PC-3 (cell line): ENCODE data around the gene MLANA. TPM values are rescaled to one million over a fixed set of nuclear protein-coding genes. Genes with fewer than 3 reads are reported as not detected.

Experiments
- ATAC-seq: fragments of 200-7000 bp; cut with Tn5 transposase; 2 replicates; pipeline ENCODE4 v1.9.1; 2020; ENCODE audit warnings: mild to moderate bottlenecking, moderate library complexity
- BruUV-seq: library from RNA; stranded (reverse); fragments of 400-500 nt; replicated peaks from 2 replicates; lab custom pipeline; 2021; lab: Mats Ljungman, UMichigan
- CTCF ChIA-PET: fragments of 300-600 bp; sonication (Branson Sonifier 250); formaldehyde crosslinking; loops from one replicate; lab custom pipeline; 2022; ENCODE audit warnings: antibody characterized with exemption; lab: Charles Lee
- POLR2A ChIA-PET: fragments of 300-600 bp; sonication (Branson Sonifier 250); formaldehyde crosslinking; loops from one replicate; lab custom pipeline; 2022; ENCODE audit warnings: antibody characterized with exemption; ENCODE audit not compliant: unreplicated experiment; lab: Charles Lee
- DNase-seq: peaks from one replicate; pipeline ENCODE4 v3.0.0-alpha.2; 2015
- H2AFZ ChIP-seq: fragments of 300-600 bp; sonication (generic); 2 replicates; pipeline ENCODE4 v1.6.0; 2016; ENCODE audit warnings: antibody characterized with exemption, low read length
- H3F3A ChIP-seq: fragments of 300-600 bp; sonication (generic); one replicate; pipeline ENCODE4 v1.6.0; 2017; ENCODE audit warnings: antibody characterized with exemption, low read length, control low read depth, mild to moderate bottlenecking; ENCODE audit not compliant: unreplicated experiment
- H3K27ac ChIP-seq: fragments of 300-600 bp; sonication (generic); 2 replicates; pipeline ENCODE4 v1.5.1; 2016; ENCODE audit warnings: mild to moderate bottlenecking, low read length
- H3K27me3 ChIP-seq: fragments of 300-600 bp; sonication (generic); 2 replicates; pipeline ENCODE4 v1.6.1; 2016; ENCODE audit warnings: low read length, mixed read lengths
- H3K36me3 ChIP-seq: fragments of 300-600 bp; sonication (generic); 2 replicates; pipeline ENCODE4 v1.6.1; 2016; ENCODE audit warnings: low read depth, mixed run types, low read length, mixed read lengths
- H3K4me1 ChIP-seq: fragments of 300-600 bp; sonication (generic); 2 replicates; pipeline ENCODE4 v1.5.1; 2016; ENCODE audit warnings: low read length; ENCODE audit not compliant: insufficient read depth
- H3K4me2 ChIP-seq: fragments of 300-600 bp; sonication (generic); 2 replicates; pipeline ENCODE4 v1.6.0; 2016; ENCODE audit warnings: low read length
- H3K4me3 ChIP-seq: fragments of 300-600 bp; sonication (generic); 2 replicates; pipeline ENCODE4 v1.5.1; 2016; ENCODE audit warnings: mild to moderate bottlenecking, low read length, mixed read lengths
- H3K79me2 ChIP-seq: fragments of 300-600 bp; sonication (generic); 2 replicates; pipeline ENCODE4 v1.6.1; 2017; ENCODE audit warnings: low read length, mixed read lengths
- H3K9ac ChIP-seq: fragments of 300-600 bp; sonication (generic); 2 replicates; pipeline ENCODE4 v1.6.0; 2016; ENCODE audit warnings: mild to moderate bottlenecking, low read length
- H3K9me2 ChIP-seq: fragments of 300-600 bp; sonication (generic); replicated peaks from 2 replicates; pipeline ENCODE4 v1.6.1; 2016; ENCODE audit warnings: mixed run types, low read length, mixed read lengths
- H3K9me3 ChIP-seq: fragments of 300-600 bp; sonication (generic); 2 replicates; pipeline ENCODE4 v1.6.1; 2016; ENCODE audit warnings: low read length, mixed read lengths
- H4K20me1 ChIP-seq: fragments of 300-600 bp; sonication (generic); 2 replicates; pipeline ENCODE4 v1.6.1; 2016; ENCODE audit warnings: low read length, mixed read lengths
- CTCF ChIP-seq: fragments of 300-600 bp; sonication (generic); conservative IDR thresholded peaks from 2 replicates; pipeline ENCODE4 v1.5.1; 2017; ENCODE audit warnings: antibody characterized with exemption, low read depth, mild to moderate bottlenecking, low read length
- EZH2 ChIP-seq: fragments of 300-600 bp; sonication (generic); IDR thresholded peaks from one replicate; pipeline ENCODE4 v1.6.1; 2017; ENCODE audit warnings: antibody characterized with exemption, mild to moderate bottlenecking, low read length; ENCODE audit not compliant: unreplicated experiment
- EZH2phosphoT487 ChIP-seq: fragments of 300-600 bp; sonication (generic); IDR thresholded peaks from 2 replicates; pipeline ENCODE4 v1.6.1; 2018; ENCODE audit warnings: mild to moderate bottlenecking, antibody characterized with exemption, low read length, borderline replicate concordance
- intact Hi-C: fragments of 100-400 bp; cut with micrococcal nuclease; formaldehyde crosslinking; loops from 2 replicates; pipeline ENCODE4 v1.9.0; 2023
- total RNA-seq: library from RNA; depleted of rRNA; stranded (reverse); fragments of >200 nt; gene quantifications from 2 replicates; pipeline ENCODE4 v1.2.3, GENCODE V29; 2014

MLANA gene
- total RNA-seq, 1 experiment from 2014 or later, result not detected

- no TSS peak for BruUV-seq
- CTCF ChIA-PET, result no interaction called here
- intact Hi-C loops, result no loop called here
These were observed 50.5 kb downstream of the MLANA start for GRCh38 chr9:5941214-5941613.

GRCh38 chr9:5945112-5945511 is 54.4 kb downstream of the MLANA start:
- no peaks in the 10 kb centered on the region for H3K79me2 ChIP-seq
- H3K4me3 ChIP-seq, result no peak overlapping the region
- no peak overlapping the region for H3K4me2 ChIP-seq
- no peaks in the 10 kb centered on the region for H3K9me3 ChIP-seq
- no peak for ATAC-seq
- POLR2A ChIA-PET, result interaction anchor here (0.5 kb wide), 1 partner anchor 70 kb away, joined by 10 read pairs; the partner anchor contains the start of gene RANBP6
- H3K36me3 ChIP-seq, result no peaks in the 10 kb centered on the region
- no peaks in the 10 kb centered on the region for H3K9me2 ChIP-seq
- H3K27ac ChIP-seq, result no peak overlapping the region
- H3F3A ChIP-seq, result no peaks in the 10 kb centered on the region
- peaks cover 23% of the 10 kb centered on the region; the same call in 1 of the 2 replicates for H3K4me1 ChIP-seq
- CTCF ChIA-PET, result no interaction called here
- TF ChIP-seq EZH2phosphoT487 (no peak), CTCF (no peak), EZH2 (no peak)
- H3K27me3 ChIP-seq, result no peaks in the 10 kb centered on the region
- intact Hi-C loops, result no loop called here
- no peak overlapping the region for H3K9ac ChIP-seq
- DNase-seq, result no peak
- BruUV-seq, result no TSS peak
- no peak overlapping the region for H2AFZ ChIP-seq
- H4K20me1 ChIP-seq, result no peaks in the 10 kb centered on the region

More at GRCh38 chr9:5941214-5941613, 50.5 kb downstream of the MLANA start:
- H3K79me2 ChIP-seq, result no peaks in the 10 kb centered on the region
- no peaks in the 10 kb centered on the region for H3K9me2 ChIP-seq
- POLR2A ChIA-PET, result no interaction called here
- no peaks in the 10 kb centered on the region for H3K36me3 ChIP-seq
- no peak overlapping the region for H3K27ac ChIP-seq
- H3K4me2 ChIP-seq, result no peak overlapping the region
- 0 out of 2 replicates have a peak, but pooled peaks cover 5% of the 10 kb centered on the region for H3K4me1 ChIP-seq
- no peaks in the 10 kb centered on the region for H3K27me3 ChIP-seq
- no peak overlapping the region for H3K4me3 ChIP-seq
- H3K9ac ChIP-seq, result no peak overlapping the region
- H3K9me3 ChIP-seq, result no peaks in the 10 kb centered on the region
- H3F3A ChIP-seq, result no peaks in the 10 kb centered on the region
- DNase-seq (no peak), ATAC-seq (no peak)
- no peaks in the 10 kb centered on the region for H4K20me1 ChIP-seq
- no peak overlapping the region for H2AFZ ChIP-seq
- TF ChIP-seq EZH2phosphoT487, result no peak
- TF ChIP-seq CTCF, result no peak
- TF ChIP-seq EZH2, result no peak

- ATAC-seq, result no peak
- CTCF ChIA-PET, result no interaction called here
- peaks cover 36% of the 10 kb centered on the region for H3K4me1 ChIP-seq
These were observed 57.2 kb downstream of the MLANA start for GRCh38 chr9:5947912-5948311.

More at GRCh38 chr9:5947912-5948311, 57.2 kb downstream of the MLANA start:
- Histone ChIP-seq H3K36me3 (no peaks in the 10 kb centered on the region), H3K9ac (no peak overlapping the region), H3K9me2 (no peaks in the 10 kb centered on the region), H4K20me1 (no peaks in the 10 kb centered on the region), H3F3A (no peaks in the 10 kb centered on the region), H2AFZ (no peak overlapping the region), H3K4me2 (no peak overlapping the region), H3K79me2 (no peaks in the 10 kb centered on the region), H3K4me3 (no peak overlapping the region), H3K27me3 (no peaks in the 10 kb centered on the region), H3K9me3 (no peaks in the 10 kb centered on the region), H3K27ac (no peak overlapping the region)
- no TSS peak for BruUV-seq
- TF ChIP-seq CTCF, result no peak
- no peak for TF ChIP-seq EZH2phosphoT487
- no peak for TF ChIP-seq EZH2
- intact Hi-C loops, result no loop called here
- POLR2A ChIA-PET, result no interaction called here
- no peak for DNase-seq
